GM13977 (cell line): Measurements from ENCODE around the gene LRRC59.

Source experiments
- DNase-seq: peaks from one replicate; pipeline ENCODE4 v3.0.0; 2012; ENCODE audit warnings: low spot score
- in situ Hi-C: fragments of 300-500 bp; cut with MboI; formaldehyde crosslinking; loops from one replicate; pipeline ENCODE4 v1.12.0; 2022; ENCODE audit warnings: low sequenced_read_pairs, low pct_unique_long_range_greater_than_20kb, mixed read lengths, inconsistent platforms; ENCODE audit not compliant: unreplicated experiment
- TF ChIP-seq, protein P1 (sequence below): IDR thresholded peaks from 2 replicates; pipeline ENCODE4 v1.5.1; 2012; ENCODE audit warnings: mild to moderate bottlenecking, control low read depth; ENCODE audit not compliant: insufficient read depth; ENCODE audit errors: extremely low read depth, missing control alignments

The LRRC59 gene

DNA sequence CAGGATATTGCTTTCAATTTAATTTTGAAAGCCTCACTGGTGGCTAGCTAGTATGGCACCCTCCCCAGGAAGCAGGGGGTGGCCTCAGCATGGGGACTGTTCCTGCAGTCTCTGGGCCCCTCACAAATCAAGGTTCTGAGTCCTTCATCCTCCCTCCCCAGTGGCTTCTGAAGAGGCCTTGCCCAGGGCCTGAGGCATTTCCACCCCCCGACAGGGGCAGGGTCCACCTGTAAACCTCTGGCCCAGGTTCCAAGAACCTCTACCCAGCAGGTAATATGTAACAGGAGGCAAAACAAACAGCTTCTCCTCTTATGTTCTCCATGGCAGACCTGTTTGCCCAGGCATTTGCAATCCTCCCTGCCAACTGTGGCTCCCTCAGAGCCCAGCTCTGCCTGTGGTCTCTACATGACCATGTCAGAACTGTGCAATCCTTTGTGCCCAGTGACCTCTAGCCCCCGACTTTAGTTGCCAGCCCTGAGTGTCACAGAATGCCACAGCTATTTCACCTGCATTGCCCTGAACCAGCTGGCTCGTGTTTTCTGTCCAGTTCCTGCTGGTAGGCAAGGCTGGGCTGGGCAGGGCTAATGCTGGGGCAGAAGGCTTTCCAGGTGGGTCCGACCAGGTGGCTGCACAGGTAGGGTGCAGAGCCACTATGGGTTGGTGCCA is 43.0 kb upstream of the LRRC59 start:
- no peak for DNase-seq
- in situ Hi-C loops = no loop called here
- TF ChIP-seq, protein P1, sequence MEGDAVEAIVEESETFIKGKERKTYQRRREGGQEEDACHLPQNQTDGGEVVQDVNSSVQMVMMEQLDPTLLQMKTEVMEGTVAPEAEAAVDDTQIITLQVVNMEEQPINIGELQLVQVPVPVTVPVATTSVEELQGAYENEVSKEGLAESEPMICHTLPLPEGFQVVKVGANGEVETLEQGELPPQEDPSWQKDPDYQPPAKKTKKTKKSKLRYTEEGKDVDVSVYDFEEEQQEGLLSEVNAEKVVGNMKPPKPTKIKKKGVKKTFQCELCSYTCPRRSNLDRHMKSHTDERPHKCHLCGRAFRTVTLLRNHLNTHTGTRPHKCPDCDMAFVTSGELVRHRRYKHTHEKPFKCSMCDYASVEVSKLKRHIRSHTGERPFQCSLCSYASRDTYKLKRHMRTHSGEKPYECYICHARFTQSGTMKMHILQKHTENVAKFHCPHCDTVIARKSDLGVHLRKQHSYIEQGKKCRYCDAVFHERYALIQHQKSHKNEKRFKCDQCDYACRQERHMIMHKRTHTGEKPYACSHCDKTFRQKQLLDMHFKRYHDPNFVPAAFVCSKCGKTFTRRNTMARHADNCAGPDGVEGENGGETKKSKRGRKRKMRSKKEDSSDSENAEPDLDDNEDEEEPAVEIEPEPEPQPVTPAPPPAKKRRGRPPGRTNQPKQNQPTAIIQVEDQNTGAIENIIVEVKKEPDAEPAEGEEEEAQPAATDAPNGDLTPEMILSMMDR = no peak

DNA sequence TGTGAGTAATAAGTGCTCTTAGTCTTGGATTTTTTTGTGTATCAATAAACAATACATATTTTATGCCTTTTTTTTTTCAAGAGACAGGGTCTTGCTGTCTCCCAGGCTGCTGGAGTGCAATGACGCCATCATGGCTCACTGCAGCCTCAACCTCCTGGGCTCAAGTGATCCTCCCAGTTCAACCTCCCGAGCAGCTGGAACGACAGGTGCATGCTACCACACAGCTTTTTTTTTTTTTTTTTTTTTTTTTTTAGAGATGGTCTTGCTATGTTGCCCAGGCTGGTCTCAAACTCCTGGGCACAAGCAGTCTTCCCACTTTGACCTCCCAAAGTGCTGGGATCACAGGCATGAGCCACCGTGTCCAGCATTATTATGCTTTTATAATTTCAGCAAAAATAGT is 41.7 kb upstream of the LRRC59 start:
- TF ChIP-seq, protein P1 = no peak
- no peak for DNase-seq
- in situ Hi-C loops = no loop called here

DNA sequence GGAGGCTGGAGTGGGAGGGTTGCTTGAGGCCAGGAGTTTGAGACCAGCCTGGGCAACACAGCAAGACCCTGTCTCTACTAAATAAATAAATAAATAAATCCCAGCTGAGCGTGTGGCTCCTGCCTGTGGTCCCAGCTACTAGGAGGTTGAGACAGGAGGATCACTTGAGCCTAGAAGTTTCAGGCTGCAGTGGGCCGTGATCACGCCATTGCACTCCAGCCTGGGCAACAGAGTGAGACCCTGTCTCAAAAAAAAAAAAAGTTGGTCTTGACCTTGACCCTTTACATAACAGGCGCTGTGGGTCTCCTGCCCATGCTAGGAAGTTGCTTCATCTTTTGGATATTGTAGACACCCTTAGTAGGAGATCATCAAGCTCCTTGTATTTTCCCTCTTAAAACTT is 40.1 kb upstream of the LRRC59 start:
- in situ Hi-C loops = no loop called here
- TF ChIP-seq, protein P1 = no peak
- DNase-seq = no peak

DNA sequence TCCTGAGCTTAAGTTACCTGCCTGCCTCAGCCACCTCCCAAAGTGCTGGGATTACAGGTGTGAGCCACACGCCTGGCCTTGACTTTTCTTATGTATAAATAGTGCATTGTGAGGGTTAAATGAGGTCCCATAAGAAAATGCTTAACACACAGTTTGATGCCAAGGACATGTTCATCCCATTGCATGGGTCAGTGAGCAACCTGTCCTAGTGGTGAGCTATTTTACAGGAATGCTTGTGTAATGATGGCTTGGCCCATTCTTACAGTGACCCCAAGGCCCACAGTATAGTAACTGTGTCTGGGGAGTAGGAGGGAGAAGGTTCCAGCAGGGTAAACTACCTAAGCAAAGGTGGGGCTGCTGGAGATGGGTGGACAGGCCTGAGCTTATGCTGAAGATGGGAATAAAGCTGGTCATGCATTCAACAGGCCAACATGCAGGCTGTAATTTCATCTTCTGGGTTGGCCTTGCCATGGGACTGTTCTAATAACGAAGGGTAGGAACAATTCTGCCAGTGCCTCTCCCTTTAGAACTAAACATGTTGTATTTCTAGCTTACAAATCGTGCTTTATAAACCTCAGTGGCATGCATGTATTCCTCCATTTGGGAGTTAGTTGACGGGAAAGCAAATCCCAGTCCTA is 34.9 kb upstream of the LRRC59 start:
- in situ Hi-C loops = no loop called here
- DNase-seq = no peak
- TF ChIP-seq, protein P1 = no peak

DNA sequence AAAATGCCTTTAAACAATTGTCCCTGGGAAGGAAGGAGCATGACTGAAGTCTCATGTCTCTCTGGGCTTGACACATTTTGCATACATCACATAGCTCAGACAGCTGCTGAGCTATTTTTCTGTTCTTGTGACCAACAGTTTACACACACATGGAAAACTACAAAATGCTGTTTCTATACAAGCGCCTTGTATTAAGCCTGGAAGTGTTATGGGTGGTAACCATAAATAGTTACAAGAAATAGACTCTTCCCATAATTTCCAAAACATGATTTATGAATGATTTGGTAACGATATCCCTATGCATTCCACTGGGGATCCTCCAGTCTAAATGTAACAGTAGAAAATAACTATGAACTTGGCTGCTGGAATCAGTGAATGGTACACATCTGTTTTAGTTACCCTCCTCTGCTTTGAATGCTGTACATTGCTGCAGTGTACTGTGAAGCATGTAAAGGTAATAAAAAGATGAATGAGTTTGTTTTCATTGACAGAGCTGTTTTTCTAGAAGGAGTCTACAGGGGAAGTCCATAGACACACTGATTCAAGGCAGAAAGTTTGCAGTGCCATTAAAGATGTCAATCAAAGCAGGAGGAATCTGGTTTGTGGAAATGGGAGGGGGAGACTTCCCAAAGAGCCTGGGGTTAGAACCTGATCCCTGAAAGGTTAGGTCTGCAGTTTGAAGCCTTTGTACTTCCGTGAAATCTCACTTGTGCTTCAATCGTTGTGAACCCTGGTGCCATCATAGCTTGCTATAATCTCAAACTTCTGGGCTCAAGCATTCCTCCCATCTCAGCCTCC is 33.7 kb upstream of the LRRC59 start:
- TF ChIP-seq, protein P1 = no peak
- in situ Hi-C loops = no loop called here

DNA sequence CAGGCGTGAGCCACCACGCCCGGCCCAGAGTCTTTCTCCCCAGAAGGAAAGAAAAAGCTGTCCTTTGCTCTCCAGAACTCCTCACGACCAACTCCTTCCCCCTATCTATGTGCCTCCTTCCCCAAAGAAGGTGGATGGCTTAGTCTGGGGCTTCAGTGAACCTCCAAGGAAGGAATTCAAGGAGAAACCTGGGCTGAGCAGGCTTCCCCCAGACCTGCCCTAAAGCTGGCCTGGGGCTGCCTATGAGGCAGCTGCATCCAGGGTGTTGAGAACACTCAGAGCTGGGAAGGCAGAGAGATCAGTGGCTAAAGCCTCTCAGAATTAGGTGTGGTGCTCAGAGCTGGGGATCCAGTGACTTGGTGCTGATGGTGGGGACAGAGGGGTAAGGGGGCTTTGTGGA is 32.5 kb upstream of the LRRC59 start:
- TF ChIP-seq, protein P1 = no peak
- in situ Hi-C loops = no loop called here
- no peak for DNase-seq

More for the DNA sequence above, 33.7 kb upstream of the LRRC59 start:
- DNase-seq = no peak
